ENCODE results near the gene CCDC78. TPM values are rescaled to one million over a fixed set of nuclear protein-coding genes. Genes with fewer than 3 reads are reported as not detected.
"Not testable (repeated sequence)": the region's sequence is repeated elsewhere in the genome, so short reads cannot be mapped to it uniquely, and the experiment has no call there.

CCDC78 gene
- total RNA-seq, 1 donor from 2014 or later: 0.34 TPM

DNA sequence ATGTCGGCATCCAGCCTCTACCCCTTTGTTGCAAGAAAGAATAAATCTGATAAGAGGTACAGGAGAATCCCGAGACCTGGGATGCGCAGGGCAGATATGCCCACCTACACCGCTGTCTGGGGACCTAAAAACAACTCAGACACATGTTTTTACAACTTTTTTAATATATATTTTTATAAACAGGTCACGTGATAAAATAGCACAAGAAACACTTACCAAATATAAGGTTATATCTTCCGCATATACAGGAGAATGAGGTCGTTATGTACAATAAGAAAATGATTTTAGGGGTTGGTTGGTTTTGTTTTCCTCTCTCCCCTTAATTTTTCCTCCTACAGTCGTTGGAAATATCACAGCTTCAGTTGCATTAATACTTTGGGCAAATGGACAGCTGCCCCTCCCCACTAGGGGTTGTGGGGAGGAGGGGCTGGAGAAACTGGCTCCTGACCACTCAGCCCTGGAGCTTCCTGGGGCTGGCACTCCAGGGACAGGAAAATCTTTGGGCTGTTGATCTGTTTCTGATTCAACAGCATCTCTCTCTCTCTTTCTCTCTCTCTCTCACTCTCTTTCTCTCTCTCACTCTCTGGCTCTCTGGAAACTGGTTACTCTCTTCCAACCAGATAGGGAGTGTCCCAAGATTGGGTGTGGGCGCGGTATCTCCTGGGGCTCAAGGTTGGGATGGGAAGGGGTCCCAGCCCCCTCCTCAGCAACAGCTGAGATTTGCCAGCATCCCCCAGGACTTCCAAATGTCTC lies 33.7 kb downstream of the CCDC78 start:
- DNase-seq: no peak

DNA sequence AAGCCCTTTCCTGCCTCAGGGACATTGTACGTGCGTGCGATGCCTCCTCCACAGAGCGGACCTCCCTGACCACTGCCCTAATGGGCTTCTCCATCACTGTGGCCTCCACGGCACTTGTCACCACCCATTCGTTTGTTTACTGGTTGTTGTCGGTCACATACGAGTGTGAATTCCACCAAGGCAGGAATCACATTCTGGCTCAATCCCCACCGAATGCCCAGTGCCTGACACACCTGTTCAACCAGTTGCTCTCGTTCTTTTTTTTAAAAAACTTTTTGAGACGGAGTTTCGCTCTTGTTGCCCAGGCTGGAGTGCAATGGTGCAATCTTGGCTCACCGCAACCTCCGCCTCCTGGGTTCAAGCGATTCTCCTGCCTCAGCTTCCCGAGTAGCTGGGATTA lies 35.0 kb downstream of the CCDC78 start:
- not testable (repeated sequence) for DNase-seq

DNA sequence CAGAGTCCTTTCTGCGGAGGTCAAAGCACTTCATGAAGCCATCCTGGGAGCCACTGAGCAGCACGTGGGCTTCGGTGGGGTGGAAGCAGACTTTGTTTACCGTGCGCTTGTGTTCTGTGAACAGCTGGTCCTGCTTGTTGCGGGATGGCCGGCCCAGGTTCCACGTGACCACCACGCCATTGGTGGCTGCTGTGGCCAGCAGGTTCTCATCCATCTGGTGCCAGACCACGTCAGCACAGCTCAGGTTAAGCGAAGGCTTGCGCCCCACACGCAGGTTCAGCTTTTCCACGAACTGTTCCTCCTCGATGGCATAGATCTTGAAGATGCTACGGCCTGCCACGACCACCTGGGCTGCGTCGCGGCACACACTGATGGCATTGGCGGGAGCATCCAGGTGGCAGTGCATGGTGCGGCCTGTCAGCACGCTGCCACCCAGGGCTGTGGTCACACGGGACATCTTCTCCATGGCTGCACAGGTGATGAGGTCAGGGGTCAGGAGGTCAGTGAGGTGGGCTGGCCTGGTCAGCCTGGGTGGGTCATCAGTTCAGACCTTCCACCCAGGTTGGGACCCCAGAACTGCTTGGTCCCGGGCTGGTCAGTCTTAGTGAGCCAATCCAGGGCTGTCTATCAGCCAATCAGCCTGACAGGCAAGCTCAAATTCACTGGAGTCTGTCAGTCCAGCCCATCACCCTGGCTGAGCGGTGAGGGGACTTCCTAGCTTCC lies 36.9 kb downstream of the CCDC78 start:
- no peak for DNase-seq

DNA sequence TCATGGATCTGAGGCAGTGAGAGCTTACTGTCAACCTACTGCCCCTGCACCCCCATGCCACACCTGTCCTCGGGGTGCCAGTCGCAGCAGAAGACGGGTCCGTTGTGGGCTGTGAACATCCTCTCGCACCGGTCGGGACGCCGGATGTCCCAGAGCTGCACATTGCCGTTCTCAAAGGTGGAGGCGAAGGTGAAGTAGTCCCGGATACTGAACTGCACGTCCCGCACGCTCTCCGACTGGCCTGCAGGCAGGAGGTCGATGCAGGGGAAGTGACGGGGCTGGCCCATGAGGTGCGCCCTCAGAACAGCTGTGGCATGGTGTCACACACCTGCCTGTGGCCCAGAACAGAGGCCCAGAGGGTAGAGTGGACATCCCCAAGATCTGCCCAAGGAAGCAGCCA lies 38.7 kb downstream of the CCDC78 start:
- no peak for DNase-seq

DNA sequence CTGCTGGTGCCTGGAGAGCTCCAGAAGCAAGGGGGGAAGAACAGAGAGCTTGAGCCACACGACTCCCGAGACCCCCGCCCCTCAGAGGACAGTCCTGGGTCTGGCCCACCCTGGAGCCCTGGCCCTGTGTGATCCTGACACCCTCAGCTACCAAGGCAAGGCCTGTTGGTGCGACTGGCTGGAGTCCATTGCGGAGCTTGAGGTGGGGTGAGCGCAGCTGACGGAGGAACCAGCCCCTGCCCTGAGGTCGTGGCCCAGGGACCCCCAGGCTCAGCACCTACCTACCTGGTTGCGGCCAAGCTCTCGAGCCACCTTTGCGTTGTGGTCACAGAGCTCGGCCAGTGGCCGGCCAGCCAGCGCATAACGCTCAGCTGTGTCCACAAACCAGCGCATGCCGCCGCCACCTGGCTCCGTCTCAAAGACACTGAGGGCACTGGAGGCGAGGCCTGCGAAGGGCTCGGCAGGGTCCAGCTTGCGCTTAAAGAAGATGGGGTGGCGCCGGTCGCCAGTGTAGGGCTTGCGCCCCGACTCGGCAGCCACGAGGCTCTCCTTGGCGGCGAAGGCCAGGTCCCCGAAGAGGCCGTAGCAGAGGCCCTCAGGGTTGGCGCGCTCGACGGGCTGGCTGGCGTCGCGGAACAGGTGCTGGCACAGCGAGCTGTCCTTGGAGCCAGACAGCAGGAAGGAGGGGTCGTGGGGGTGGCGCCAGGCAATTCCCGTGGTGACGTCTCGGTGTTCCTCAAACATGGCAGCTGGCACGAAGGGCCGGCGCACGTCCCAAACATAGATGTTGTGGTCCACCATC lies 39.6 kb downstream of the CCDC78 start:
- no peak for DNase-seq

DNA sequence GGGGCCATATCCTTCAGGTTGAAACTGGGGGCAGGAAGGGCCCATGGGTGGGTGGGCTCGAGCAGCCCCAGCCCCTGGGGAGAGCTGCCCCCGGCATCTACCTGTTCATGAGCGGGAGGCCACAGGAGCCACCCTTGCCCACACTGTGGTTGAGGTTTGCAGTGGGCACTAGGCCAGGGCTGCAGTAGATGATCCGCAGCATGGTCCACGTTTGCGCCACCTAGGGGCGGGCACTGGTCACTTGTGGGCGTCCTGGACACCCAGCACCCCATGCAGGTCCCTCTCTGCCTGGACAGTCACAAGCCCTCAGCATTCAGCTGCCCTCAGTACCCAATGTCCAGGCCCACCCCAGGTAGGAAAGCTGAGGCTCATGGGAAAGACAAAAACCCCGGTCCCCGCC lies 40.3 kb downstream of the CCDC78 start:
- peak; percentile 76 for DNase-seq

DNA sequence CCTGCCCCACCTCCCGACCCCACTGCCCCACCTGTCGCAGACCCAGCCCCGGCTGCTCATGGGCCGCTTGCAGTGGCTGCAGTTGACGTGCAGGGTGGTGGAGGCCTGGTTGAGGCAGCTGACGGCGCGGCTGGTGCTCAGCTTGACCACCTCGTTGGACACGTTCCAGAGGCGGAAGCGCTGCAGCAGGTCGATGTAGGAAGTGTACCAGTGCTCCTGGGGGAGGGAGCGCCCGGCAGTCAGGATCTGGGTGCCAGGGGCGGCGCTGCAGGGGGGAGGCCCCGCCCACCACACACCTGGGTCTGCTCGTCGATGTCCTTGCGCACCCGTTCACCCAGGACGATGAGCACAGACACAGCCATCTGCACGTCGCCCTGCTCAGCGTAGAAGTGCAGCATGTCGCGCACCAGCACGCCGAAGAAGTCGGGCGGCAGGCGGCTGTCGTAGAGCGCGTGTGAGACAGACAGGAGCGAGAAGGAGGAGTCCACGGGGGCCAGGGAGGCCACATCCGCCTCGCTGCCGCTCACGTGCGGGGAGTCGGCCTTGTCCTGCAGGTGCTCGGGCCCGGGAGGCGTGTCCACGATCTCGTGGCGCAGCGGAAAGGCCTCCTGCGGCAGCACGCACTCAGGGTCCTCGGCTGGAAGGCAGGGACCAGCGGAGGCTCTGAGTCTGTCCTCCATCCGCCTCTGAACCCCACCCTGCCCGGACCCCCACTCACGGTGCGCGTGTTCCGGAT lies 41.1 kb downstream of the CCDC78 start:
- DNase-seq: no peak

DNA sequence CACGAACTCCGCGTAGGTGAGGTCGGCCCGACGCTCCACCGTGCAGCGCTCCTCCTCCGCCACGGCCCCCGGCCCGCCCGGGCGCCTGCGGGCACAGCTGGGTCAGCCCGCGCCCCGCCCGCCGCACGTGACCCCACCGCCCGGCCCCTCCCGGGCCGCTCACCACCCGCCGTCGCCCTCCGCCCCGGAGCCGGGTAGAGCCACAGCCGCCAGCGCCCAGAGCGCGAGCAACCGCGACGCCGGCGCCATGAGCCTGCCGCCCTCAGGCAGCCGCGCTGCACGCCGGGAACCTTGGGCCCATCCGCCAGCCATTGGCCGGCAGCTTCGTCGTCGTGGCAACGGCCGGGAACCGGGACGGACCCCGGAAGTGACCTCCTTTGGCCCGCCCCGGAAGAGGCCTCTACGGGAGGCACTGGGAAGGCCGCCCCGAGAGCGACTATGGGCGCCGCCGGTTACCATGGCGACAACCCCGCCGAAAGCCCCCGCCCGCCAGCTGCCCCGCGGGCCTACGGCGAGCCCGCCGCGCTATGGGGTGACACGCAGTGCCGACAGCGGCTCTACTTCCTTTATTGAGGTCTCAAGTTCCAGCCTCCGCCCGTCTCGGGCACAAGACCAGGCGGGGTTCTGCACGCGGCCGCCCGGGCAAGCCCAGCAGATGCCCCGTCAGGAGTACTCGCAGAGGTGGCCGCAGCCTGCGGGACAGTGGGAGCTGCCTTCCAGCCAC lies 42.0 kb downstream of the CCDC78 start, which contains the start of gene JMJD8:
Gene JMJD8 (minus strand): TSS at position 264 of the 724 bp plus-strand sequence. CDS start 15 bp downstream, at position 249.
- peak; percentile 93 for DNase-seq

DNA sequence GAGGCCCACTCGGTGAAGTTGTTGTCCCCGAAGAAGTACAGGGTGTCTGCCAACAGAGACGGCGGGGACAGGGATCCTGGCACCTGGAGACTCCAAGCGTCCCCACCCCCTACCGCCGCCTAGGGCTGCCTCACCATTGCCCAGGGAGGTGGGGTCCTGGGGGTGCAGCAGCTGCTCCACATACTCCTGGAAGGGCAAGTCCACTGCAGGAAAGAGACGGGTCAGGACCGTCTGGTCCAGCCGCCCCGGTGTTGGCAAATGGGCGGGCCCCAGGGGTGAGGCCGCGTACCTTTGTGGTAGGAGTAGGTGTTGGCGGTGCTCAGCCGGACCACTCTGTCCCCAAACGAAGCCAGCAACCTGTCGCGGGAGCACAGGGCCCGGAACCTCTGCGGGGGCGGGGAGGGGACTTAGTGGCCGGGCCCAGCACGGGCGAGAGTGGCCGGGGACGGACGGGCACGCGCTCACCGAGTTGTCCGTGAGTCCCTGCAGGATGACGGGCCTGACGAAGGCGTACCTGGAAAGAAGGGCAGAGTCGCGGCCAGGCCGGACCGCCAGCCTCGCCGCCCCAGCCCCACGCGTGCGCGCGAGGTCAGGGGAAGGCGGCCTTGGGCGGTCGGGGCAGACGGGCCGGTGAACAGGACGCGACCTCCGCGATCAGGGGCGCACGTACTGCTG lies 42.7 kb downstream of the CCDC78 start:
- no peak for DNase-seq

DNA sequence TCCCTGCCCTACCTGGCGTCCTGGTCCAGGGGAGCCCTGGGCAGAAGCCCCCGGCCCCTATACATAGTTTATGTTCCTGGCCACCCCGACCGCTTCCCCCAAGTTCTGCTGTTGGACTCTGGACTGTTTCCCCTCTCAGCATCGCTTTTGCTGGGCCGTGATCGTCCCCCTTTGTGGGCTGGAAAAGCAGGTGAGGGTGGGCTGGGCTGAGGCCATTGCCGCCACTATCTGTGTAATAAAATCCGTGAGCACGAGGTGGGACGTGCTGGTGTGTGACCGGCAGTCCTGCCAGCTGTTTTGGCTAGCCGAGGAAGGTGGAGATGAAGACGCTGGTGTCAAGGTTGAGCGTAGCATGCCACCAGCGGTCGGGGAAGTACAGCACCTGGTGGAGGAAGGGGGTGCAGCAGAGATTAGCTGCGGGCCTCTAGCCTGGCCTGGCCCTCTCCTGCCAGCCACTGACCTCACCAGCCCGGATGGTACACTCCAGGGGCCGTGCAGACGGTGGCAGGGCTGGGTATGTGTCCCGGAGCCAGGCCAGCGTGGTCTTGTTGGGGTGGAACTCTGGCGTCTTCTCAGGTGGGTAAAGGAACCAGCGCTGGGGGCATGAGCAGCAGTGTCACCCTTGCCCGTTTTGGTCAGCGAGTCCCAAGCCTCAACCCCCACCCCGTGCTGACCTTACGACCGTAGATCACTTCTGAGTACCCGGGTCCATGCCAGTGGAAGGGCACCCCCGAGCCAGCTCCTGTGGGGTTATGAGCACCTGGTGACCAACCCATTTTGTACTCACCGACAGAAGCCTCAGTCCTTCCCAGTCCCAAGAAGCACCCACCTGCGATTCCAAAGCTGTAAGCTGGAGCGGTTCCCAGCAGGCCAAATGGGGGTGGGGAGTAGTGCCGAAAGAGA lies 43.5 kb downstream of the CCDC78 start:
- no peak for DNase-seq

DNA sequence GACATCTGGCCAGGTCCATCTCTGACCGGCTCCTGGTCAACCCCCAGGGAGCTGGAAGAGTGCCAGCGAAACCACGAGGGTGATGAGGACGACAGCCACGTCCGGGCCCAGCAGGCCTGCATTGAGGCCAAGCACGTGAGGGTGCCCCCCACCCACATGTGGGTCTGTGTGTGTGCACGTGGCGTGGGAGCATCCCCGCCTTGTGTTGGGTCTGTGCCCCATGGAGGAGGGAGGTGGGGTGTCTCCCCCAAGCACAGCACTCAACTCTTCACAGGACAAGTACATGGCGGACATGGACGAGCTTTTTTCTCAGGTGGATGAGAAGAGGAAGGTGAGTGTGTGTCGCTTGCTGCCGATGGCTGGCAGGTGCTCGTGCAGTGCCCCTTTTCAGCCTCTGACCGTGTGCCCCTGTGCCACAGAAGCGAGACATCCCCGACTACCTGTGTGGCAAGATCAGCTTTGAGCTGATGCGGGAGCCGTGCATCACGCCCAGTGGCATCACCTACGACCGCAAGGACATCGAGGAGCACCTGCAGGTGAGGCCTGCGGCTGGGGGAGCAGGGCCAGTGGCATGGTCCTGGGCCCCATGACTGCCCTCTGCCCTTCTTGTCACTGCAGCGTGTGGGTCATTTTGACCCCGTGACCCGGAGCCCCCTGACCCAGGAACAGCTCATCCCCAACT lies 44.4 kb downstream of the CCDC78 start:
- DNase-seq: no peak

DNA sequence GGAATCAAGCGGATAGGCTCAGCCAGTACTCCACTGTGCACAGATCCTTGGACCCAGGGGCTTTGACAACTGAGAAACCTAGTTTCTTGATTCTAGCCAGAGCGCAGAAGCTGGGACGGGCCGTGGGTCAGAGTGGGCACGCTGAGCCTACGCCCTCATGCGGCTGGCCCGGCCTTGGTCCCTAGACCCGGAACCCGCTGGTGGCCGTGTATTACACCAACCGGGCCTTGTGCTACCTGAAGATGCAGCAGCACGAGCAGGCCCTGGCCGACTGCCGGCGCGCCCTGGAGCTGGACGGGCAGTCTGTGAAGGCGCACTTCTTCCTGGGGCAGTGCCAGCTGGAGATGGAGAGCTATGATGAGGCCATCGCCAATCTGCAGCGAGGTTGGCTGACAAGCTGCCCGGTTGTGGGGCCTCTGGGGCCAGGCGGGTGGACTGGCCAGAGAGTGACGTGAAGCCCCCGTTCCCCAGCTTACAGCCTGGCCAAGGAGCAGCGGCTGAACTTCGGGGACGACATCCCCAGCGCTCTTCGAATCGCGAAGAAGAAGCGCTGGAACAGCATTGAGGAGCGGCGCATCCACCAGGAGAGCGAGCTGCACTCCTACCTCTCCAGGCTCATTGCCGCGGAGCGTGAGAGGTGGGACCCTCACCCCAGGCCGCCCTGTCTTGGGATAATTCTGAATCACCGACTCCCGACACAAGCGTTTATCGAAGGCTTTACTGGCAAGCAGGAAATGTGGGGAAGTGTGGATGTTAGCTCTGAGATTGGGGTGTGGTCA lies 45.1 kb downstream of the CCDC78 start:
- DNase-seq: peak; percentile 55

DNA sequence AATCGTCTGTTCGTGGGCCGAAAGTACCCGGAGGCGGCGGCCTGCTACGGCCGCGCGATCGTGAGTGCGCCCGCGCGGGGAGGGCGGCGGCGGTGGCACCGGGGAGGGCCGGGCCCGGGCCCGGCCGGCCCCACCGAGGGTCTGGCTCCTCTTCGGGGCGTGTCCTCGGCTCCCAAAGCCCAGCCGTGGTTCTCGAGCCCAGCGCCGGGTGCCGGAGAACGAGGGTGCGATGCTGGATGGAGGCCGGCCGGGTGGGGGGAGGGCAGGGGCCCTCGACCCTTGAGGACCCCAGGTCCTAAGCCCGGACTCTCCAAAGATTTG lies 45.7 kb downstream of the CCDC78 start:
- no peak for DNase-seq

DNA sequence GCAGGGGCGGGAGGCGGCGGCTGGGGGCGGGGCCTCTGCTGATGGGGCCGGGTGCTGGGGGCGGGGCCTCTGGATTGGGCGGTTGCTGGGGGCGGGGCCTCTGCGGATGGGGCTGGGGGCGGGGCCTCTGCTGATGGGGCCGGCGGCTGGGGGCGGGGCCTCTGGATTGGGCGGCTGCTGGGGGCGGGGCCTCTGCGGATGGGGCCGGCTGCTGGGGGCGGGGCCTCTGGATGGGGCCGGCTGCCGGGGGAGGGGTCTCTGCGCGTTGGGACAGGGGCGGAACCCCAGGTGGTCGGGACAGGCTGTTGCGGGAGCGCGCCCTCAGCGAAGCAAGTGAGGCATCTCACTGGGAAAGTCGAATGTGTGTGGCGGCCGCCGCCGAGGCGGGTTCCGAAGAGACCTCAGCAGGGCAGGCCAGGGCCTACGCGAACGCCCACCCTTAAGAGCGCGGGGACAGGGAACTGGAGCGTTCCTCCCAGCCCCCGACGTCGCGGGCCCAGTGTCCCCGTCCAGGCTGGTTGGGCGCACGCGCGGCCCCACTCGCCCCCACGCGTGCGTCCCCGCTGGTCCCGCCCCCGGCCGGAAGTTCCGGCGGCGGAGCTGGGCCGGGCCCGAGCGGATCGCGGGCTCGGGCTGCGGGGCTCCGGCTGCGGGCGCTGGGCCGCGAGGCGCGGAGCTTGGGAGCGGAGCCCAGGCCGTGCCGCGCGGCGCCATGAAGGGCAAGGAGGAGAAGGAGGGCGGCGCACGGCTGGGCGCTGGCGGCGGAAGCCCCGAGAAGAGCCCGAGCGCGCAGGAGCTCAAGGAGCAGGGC lies 46.2 kb downstream of the CCDC78 start, which contains the start of gene STUB1:
Gene STUB1 (plus strand): TSS at position 597 of the 811 bp plus-strand sequence. CDS start 116 bp downstream, at position 713.
- DNase-seq: peak; percentile 87

DNA sequence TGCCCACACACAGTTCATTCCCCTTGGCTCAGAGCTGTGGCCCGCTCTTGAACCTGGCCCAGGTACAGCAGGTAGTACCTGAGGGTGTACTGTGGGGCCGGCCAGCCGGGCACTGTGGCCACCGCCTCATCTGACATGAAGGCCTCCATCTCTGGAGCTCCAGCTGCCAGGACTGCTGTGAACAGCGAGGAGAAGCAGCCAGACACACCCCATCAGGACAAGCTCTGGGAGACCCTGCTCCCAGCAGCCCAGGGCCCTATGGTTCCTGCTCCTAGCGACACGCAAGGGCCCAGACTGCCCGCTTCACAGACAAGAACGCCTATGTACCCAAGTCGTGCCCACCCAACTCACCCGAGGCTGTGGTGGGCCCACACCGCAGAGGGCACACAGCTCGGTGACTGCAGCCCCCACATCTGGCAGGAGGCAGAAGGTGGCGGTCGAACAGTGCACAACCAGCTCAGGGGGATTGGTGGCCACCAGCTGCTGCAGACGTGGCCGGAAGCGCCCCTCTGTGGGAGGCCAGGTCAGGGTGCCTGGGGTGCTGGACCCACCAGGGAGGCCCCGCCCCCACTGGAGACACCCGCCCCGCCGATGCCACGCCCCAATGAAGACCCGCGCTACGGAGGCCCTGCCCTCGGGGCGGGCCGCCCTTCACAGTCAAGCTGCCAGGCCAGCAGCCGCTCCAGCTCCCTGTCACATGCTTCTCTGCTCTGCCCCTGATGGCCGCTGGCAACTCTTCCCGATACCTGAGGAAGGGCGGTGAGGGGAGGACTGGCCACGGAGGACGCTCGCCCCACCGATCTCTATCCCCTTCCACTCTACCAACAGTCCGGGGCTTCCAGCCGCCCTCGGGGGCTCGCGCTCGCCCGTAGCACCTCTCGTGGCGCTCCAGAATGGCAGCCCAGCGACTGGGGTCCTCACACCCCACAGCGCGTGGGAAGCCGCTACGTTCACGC lies 47.1 kb downstream of the CCDC78 start:
- peak; percentile 64 for DNase-seq

DNA sequence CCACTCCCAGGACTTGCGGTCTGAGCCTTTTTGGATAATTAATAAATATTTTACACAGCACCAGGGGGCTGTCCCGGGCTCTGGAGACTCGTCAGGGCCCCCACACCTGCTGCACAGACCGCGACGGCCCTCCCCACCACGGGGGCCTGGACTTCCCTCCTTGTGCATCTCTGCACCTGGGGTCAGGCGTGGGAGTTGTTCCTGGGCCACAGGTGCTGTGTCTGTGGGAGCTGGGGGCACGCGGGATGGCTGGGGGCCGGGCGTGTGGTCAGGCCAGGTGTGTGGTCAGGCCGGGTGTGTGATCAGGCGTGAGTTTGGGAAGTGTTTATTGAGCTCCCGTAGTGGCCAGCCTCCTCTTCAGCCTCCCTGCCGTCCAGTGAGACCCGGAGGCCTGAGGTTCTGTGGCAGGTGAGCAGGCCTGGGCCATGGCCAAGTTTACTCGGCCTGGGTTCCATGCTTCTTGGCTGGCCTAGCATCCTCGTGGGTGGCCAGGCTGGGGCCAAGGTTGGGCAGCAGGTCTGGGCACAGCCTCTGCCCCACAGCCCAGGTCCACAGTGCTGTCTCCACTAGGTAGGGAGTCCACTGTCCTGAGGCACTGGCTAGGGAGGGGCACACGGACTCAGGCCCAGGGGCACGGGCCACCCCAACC lies 47.9 kb downstream of the CCDC78 start:
- DNase-seq: no peak
